HepG2 (cell line): ENCODE results near the gene EGFL8.

Experiments
- GATAD2A ChIP-seq: IDR thresholded peaks from 2 replicates; pipeline ENCODE4 v1.6.1; 2016
- KLF15 ChIP-seq: sonication (generic); formaldehyde crosslinking; IDR thresholded peaks from 2 replicates; pipeline ENCODE4 v1.8.1; 2023; ENCODE audit warnings: borderline replicate concordance, mild to moderate bottlenecking, inconsistent platforms, missing genetic modification reagents, mixed read lengths
- NFYC ChIP-seq: IDR thresholded peaks from 2 replicates; pipeline ENCODE4 v1.6.1; 2016; ENCODE audit warnings: missing genetic modification reagents, missing compliant biosample characterization
- NR3C1 ChIP-seq: sonication (generic); formaldehyde crosslinking; IDR thresholded peaks from 2 replicates; pipeline ENCODE4 v1.4.0; 2020; ENCODE audit warnings: missing genetic modification reagents
- POLR2A ChIP-seq, 2 experiments: IDR thresholded peaks; 2 replicates each; pipeline ENCODE4 v1.6.1; 2011; ENCODE audit warnings: low read depth in 2 of 2, low read length in 2 of 2, mild to moderate bottlenecking in 1 of 2, moderate library complexity in 1 of 2; ENCODE audit not compliant: insufficient read depth in 1 of 2
- SP140L ChIP-seq: sonication (generic); formaldehyde crosslinking; IDR thresholded peaks from 2 replicates; pipeline ENCODE4 v1.4.0; 2020; ENCODE audit warnings: missing genetic modification reagents, borderline replicate concordance
- SRF ChIP-seq: IDR thresholded peaks from 2 replicates; pipeline ENCODE4 v1.6.1; 2011; ENCODE audit warnings: mild to moderate bottlenecking, low read depth, low read length, moderate library complexity
- U2AF1 ChIP-seq: fragments of 200-400 bp; formaldehyde crosslinking; optimal IDR thresholded peaks from 2 replicates; pipeline ENCODE3; 2017; ENCODE audit warnings: mild to moderate bottlenecking, low read depth, low read length
- ZNF577 ChIP-seq: sonication (generic); formaldehyde crosslinking; IDR thresholded peaks from 2 replicates; pipeline ENCODE4 v1.4.0; 2020; ENCODE audit warnings: mild to moderate bottlenecking, low read depth, missing genetic modification reagents, borderline replicate concordance
- ZNF652 ChIP-seq: IDR thresholded peaks from 2 replicates; pipeline ENCODE4 v1.6.1; 2016; ENCODE audit warnings: low read depth, borderline replicate concordance
- ZNF792 ChIP-seq: IDR thresholded peaks from 2 replicates; pipeline ENCODE4 v1.6.1; 2016
- TF ChIP-seq, protein P1 (sequence below): sonication (generic); formaldehyde crosslinking; IDR thresholded peaks from 2 replicates; pipeline ENCODE4 v1.5.0; 2020; ENCODE audit warnings: mild to moderate bottlenecking, missing genetic modification reagents, moderate library complexity

DNA sequence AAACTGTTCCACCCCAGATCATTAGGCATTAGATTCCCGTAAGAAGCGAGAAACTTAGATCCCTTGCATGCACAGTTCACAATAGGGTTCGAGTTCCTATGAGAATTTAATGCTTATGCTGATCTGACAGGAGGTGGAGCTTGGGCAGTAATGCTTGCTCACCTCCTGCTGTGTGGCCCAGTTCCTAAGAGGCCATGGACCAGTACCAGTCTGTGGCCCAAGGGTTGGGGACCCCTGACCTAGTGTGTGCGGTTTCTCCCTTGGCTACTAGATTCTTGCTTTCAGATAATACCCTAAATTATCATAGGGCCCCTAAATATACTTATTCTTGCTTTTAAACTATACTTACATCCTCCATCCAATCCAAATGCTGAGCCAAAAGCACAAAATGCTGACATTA lies 30.0 kb downstream of the EGFL8 start:
- TF ChIP-seq SP140L (CRISPR knock-in tag) (no peak), U2AF1 (no peak), ZNF652 (CRISPR knock-in tag) (no peak), GATAD2A (no peak), ZNF577 (CRISPR knock-in tag) (no peak), NR3C1 (CRISPR knock-in tag) (no peak), POLR2A (IDR thresholded peaks at IDR 0.05; ENCODE audit: insufficient read depth in 1 of 2, low read depth in 2 of 2, low read length in 2 of 2) (no peak), NFYC (CRISPR knock-in tag) (no peak), KLF15 (no peak), SRF (no peak), ZNF792 (CRISPR knock-in tag) (no peak)
- TF ChIP-seq, protein P1, sequence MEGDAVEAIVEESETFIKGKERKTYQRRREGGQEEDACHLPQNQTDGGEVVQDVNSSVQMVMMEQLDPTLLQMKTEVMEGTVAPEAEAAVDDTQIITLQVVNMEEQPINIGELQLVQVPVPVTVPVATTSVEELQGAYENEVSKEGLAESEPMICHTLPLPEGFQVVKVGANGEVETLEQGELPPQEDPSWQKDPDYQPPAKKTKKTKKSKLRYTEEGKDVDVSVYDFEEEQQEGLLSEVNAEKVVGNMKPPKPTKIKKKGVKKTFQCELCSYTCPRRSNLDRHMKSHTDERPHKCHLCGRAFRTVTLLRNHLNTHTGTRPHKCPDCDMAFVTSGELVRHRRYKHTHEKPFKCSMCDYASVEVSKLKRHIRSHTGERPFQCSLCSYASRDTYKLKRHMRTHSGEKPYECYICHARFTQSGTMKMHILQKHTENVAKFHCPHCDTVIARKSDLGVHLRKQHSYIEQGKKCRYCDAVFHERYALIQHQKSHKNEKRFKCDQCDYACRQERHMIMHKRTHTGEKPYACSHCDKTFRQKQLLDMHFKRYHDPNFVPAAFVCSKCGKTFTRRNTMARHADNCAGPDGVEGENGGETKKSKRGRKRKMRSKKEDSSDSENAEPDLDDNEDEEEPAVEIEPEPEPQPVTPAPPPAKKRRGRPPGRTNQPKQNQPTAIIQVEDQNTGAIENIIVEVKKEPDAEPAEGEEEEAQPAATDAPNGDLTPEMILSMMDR: no peak
